ENCODE data around the gene GPR151.

GPR151 gene

DNA sequence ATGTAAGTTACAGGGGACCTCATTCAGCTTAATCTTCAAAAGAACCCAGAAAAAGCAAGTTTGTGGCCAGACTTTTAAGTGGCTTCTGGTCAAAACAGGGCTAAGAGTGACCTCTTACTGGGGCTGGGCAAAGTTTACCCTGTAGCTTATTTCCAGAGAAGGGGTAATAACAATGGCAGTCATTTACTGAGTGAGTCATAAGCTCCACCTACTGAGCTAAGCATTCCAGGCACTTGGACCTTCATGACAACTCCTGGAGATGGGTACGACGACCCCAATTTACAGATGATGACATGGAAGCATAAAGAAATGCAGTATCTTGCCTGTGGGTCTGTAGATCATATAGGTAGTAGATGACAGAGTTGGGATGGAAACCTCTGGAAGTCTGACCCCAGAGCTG lies 4.7 kb upstream of the GPR151 start:
- no peak for DNase-seq (ENCODE audit: low read depth in 2 of 2)

DNA sequence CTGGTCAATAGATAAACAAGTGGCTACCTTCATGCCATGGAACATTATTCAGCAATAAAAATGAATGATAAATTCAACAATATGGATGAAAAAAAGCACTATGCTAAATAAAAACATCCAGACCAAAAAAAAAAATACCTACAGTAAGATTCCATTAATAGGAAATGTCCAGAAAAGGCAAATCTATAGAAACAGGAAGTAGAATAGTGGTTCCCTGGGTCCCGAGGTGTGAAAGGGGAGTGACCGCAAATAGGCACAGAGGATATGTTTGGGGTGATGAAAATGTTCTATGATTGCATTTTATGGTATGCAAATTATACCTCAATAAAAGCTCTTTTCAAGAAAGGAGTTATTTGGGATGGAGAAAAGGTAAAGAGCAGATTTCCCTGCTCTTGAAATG lies 3.6 kb upstream of the GPR151 start:
- no peak for DNase-seq (ENCODE audit: low read depth in 2 of 2)

DNA sequence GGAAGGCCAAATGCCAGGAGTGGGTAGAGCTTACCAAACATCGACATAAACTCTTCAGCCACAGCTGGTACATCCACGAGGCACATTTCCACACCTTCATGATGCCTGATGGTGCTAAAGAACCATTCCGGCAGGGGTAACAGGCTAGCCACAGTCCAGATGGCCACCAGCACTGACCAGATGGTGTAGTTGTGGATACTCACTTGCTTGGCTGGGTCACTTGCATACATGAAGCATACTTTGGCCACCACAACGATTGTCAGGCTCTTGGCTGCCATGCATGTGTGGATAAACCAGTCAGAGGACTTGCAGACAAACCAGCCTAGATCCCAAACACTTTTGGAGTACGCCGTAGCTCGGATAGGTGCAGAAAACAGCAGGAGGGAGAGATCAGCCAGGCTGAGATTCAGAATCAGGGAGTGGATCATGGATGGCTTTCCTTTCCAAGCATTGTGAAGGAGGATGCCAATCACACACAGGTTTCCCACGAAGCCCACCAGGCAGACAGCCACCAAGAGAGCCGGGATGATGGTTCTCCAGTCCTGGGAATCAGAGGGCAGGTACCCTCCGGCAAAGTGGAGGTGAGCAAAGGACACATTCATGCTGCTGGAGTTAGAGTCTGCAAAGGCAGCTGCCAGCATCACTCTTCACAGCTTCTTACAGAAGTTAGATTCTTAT lies 378 bp downstream of the GPR151 start:
- DNase-seq (ENCODE audit: low read depth in 2 of 2), result no peak

DNA sequence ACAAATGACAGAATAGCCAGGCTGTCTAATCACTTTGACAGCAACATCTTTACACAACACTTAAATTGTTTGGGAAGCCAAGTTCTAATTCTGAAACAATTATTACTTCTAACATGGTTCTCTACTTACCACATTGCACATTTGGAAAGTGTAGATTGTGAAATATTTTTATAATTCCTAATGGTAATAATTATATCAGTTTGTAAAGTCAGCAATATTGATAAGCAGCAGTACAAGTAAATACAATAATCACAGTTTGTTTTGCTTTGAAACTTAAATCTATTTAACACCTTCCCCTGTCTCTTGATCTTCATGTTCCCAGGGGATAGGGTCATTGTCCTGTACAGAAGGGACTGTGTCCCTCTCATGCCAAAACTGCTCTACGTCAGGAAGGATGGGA lies 1.4 kb downstream of the GPR151 start:
- no peak for DNase-seq (ENCODE audit: low read depth in 2 of 2)

DNA sequence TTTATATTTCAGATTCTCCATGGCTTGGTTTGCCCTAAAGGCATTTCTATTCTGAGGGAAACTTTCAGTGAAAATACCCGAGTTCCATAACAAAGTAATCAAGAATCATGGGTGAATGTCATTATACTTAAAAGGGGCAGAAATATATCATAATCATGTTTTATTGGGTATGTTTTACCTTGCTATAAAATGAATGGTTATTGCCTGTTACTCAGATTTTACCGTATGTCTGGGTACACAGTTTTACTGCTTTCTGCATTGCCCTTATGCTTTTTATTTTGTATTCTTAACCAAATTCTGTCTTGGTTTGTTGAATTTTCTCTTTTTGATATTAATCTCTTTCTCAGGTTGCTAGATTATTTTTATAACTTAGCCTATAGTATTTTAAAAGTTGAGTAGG lies 2.5 kb downstream of the GPR151 start:
- no peak for DNase-seq (ENCODE audit: low read depth in 2 of 2)

DNA sequence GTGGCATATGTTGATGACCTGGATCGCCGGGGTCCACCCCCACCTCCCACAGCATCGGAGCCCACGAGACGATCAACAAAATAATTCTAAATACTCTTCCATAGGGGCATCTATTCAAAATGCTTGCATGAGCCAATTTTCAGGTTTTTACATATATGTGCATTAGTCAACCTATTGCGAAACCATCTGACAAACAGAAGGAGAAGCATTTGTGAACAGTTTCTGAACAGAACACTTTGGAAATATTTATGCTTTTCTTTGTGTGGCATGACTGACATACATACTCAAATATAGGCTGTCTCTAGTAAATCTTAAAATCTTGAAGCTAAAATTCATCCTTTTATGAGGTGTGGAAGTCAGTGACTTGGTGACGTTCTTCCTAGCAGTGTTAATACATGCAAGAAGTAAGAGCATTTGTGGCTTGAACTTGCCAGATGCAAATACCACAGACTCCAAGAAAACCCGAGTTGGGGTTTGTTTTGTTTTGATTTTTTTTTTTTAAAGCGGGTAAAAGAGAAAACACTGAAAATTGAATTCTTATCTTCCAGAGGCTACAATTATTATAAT lies 5.3 kb downstream of the GPR151 start:
- no peak for DNase-seq (ENCODE audit: low read depth in 2 of 2)

DNA sequence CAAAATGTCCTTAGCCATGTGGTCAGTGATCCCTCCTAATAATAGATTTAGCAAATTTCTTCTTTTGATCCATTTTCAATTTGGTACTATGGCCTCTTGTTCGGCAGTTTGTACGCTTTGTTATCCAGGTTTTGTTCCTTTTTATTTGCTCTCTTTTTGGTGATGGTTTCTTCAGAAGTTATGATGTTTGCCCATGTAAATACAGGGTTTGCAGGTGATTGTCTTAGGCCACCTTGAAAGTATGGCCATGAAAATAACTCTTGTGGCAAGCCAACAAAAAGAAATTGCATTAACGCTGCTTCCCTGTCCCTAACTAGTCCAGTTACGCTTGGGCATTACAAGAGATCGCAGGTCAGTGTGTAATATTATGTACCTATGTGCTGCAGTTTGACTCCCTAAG lies 8.6 kb downstream of the GPR151 start:
- no peak for DNase-seq (ENCODE audit: low read depth in 2 of 2)

DNA sequence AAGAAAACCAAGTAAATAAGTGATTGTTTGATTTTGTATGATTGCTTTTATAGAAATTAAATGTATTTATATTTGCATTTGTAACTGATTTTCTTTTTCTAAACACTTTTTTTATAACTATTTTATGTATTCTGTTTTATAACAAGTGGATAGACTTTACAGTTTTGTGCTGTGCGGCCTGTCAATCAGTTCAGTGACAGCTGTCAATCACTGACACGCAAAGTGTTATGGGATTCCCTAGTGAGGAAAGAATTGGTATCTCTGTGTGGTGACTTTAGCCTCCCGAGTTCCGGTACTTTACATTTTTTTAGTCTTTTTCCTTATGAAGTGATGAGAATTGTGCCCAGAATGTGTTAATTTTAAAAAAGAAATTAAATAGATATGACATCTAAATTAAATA lies 16.3 kb downstream of the GPR151 start:
- no peak for DNase-seq (ENCODE audit: low read depth in 2 of 2)

DNA sequence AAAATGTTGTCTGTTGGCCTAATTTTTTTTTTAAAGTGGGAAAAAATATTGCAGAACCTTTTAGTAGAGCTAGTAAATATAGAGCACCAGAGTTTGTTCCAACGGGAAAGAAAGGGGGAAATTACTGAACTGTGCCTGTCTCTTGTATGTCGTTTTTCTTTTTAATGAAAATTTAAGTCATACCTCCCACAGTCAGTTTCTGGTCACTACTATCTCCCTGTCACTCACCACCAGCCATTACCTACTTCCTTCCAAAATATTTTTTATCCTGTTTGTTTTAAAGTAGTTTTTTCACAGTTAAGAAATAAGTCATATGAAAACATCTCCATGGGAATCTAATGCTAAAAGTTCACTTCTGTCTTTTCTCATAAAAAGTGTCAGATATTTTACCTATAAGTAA lies 21.3 kb downstream of the GPR151 start:
- no peak for DNase-seq (ENCODE audit: low read depth in 2 of 2)

DNA sequence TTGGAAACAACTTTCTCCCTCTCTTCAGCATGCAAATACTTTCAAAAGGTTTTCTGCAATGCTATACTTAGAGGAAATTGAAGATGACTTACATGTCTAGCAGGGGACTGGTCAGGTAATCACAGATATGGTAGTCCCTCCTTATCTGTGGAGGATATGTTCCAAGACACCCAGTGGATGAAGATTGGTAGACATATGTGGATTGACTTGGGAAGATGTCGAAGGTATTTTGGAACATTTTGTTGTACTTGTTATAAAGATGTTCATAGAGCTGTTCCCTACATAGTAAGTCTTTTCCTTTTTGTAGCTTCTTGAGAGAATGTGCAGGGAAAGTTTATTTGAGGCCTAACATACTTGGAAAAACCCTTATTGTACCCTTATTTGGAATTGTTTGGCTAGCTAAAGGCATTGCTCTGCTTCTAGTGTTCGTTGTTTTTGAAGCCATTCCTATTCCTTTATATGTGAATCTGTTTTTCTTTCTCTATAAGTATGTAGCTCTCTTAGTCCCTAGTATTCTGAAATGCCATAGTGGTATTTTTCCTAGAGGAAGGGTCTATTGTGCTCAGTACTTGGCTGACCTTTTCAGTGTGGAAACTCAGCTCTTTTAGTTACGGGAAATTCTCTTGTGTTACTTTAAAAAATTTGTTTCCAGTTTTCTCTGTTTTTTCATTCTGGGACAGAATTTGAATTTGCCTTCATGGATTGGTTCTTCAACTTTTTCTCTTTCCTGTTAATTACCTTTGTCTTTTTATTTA lies 25.7 kb downstream of the GPR151 start:
- no peak for DNase-seq (ENCODE audit: low read depth in 2 of 2)

DNA sequence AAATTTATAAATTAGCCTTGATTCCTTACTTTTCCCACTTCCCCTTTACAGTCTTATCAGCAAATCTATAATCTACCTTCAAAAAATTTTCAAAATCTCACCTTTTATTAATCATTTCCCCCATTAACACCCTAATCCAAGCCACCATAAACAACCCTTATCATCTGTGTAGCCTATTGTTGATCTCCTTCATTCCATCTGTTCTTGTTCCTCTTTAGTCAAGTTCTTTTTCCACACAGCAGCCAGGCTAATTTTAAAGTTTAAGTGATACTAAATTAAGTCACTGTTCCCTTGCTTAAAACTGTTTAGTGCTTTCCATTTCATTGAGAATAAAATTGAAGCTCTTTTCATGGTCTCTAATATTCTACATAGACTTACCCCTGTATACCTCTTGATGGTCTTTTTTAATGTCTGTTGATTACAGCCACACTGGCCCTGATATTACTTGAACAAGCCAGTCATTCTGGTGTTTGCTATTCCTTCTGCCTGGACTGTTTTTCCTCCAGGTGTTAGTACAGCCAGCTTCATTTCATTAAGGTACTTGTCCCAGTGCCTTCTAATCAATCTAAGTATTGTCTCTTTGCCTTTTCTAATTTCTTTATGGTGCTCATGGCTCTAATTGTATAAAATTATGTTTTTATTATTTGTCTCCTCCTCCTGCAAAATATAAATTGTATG lies 31.1 kb downstream of the GPR151 start:
- no peak for DNase-seq (ENCODE audit: low read depth in 2 of 2)

DNA sequence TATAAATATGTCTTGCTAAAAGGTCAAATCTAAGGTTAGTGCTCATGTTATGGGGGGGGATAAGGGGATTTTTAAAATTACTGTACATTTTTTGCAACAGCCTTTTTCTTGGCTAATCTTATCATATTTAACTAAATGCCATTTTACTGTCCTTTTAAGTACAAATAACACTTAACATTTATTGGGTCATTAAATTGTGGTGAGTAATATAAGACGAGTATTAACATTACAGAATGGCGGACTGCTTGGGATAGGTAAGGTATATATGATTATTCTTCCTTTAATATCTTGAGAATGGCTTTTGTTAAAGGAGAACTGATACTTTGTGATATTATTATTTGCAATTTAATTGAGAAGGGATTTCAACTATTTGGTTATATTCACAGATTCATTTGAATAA lies 33.2 kb downstream of the GPR151 start:
- DNase-seq (ENCODE audit: low read depth in 2 of 2), result no peak

DNA sequence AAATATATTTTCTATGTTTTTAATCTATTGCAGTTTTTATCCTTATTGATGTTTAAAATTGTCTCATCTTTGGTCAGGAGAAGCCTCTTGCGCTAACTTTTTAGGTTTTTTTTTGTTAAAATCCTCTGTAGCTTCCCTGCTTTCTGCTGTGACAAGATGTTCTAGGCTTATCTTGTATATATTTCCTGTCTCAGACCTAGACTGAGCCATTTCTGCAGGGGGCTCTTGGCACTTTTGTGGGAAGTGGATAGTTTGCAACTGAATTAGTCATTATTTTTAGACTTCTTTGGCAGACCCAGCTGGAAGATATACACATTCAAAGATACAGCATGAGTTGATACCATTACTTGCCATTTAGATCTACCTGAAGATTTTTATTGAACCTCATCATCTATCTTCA lies 40.1 kb downstream of the GPR151 start:
- no peak for DNase-seq (ENCODE audit: low read depth in 2 of 2)

DNA sequence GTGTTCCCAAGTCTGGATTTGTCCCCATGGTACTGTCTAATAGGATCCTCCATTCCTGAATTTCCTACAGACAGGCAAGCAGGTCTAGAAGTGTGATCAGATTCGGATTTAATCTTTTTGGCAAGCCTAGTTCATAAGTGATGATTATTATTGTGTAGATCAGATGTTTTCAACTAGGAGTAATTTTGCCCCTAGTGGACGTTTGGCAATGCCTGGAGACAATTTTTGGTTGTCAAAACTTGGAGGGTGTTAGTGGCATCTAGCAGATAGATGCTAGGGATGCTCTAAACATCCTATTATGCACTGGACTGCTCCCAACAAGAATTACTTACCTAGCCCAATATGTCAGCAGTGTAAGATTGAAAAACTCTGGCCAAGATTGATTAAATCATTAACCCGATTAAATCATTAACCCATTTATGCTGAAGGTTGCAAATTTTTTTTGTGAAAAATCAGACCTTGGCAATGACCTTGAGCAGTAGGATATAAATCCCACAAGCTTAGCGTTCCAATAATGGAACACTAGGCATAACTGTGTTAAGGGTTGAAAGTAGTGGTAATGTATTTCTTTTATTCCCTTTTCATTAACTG lies 40.7 kb downstream of the GPR151 start:
- no peak for DNase-seq (ENCODE audit: low read depth in 2 of 2)

DNA sequence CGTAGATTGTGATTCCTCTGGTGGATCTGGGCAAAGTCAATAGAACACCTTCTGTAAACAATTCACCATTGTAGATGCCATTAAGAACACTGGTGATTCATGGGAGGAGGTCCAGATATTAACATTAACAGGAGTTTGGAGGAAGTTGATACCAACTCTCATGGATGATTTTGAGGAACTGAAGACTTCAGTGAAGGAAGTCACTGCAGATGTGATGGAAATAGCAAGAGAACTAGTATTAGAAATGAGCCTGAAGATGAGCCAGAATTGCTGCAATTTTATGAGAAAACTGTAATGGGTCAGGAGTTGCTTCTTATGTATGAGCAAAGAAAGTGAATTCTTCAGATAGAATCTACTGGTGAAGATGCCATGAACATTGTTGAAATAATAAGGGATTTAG lies 41.9 kb downstream of the GPR151 start:
- DNase-seq (ENCODE audit: low read depth in 2 of 2), result no peak

DNA sequence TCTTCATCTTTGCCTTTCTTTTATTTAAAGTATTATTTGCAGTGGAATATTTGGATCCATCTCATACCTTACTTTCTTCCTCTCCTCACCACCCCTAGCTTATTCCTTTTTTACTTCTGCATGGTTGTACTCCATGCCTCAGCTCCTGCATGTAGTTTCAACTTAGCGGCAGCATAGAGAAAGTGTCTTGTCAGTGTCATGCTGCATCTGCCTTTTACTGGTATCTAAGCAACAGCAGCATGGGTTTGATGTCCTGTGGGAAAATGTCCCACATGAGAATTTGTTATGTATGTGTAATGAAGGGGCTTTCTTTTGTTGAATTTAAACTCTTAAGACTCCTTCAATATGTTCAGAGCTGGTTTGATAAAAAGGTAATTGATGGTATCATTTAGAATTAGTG lies 48.2 kb downstream of the GPR151 start:
- DNase-seq (ENCODE audit: low read depth in 2 of 2), result no peak

DNA sequence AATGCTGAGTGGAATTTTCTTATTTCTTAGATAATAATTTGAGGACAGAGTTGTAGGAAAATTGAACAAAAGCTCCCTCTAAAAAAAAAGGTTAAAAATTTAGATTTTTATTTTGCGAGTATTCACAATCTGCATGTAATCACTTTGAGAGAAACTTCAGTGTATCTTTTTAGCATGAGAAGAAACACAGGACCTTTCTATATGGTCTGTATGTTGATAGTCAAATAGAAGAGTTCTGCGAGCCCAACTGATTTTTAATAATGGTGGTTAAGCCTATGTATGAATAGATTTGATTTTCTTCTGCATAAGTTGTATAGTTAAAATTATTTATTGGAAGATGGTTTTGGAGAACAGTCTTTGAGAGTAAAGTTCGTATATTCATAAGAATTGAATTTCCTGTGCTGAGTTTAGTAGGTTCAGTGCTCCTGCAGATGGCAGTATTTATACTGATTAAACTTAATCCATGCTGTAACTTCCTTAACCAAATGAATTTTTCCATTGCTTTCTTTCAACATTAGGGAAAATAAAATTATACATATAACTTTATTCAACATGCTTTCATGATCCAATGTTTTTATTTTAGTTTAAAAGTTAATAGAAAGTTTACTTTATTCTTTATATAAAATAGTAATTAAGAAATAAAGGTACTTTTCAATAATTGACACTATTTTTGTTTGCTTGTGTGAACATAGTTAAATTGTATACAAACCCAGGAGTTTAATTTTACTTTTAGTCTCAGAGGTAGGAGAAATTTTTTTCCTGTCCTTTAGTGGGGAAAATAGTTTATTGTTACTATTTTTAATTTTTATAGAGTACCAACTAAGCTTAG lies 49.3 kb downstream of the GPR151 start:
- no peak for DNase-seq (ENCODE audit: low read depth in 2 of 2)

DNA sequence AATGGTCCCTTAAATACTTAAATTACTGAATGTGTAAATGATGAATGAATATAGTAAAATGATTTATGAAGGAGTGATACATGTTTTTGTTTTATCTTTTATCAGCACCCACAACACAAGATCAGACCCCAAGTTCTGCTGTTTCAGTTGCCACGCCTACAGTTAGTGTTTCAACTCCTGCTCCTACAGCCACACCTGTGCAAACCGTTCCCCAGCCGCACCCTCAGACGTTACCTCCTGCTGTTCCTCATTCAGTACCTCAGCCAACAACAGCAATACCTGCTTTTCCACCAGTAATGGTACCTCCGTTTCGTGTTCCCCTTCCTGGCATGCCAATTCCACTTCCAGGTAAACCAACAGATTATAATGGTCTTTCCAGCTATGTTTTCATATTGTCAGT lies 52.5 kb downstream of the GPR151 start:
- DNase-seq (ENCODE audit: low read depth in 2 of 2), result no peak
